HG03457 (cell line): ENCODE results near the gene PALB2.
"Not testable (repeated sequence)": the region's sequence is repeated elsewhere in the genome, so short reads cannot be mapped to it uniquely, and the experiment has no call there.

Source experiments
- ATAC-seq: cut with Tn5 transposase; IDR thresholded peaks from one replicate; pipeline ENCODE4 v1.9.1; 2021; ENCODE audit warnings: moderate number of reproducible peaks; ENCODE audit not compliant: unreplicated experiment

The PALB2 gene

DNA sequence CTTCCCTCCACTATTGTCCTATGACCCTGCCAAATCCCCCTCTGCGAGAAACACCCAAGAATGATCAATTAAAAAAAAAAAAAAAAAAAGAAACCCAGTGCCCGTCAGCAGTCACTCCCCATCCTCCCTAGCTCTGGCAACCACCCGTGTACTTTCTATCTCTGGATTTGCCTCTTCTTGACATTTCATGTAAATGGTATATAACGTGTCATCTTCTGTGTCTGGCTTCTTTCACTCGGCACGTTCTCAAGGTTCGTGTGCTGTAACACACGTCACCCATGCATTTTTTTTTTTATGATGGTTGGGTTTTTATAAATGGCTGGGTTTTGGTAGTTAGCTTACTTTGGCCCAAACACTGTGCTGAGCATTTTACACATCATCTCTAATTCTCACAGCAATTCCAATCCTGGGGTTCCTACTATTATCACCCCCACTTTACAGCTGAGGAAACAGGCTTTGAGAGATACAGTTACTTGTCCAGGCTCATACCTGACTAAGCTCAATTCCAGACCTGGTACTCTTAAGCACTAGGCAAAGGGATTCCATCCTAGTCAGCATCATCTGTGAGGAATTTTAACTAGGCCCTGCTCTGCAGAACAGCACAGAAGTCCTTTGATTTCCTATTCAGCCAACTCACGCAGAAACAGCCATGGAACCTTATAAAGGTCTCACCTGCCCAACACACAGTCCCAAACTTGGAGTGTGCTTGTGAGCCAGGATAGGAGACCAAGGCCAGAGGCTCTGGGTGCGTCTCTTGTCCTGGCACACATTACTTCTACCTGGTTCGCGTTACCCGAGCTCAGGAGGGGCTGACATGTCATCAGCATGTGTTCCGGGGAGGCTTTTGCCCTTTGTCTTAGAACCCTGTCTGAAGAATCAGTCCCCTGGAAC lies 56.7 kb downstream of the PALB2 start:
- ATAC-seq, result no peak

DNA sequence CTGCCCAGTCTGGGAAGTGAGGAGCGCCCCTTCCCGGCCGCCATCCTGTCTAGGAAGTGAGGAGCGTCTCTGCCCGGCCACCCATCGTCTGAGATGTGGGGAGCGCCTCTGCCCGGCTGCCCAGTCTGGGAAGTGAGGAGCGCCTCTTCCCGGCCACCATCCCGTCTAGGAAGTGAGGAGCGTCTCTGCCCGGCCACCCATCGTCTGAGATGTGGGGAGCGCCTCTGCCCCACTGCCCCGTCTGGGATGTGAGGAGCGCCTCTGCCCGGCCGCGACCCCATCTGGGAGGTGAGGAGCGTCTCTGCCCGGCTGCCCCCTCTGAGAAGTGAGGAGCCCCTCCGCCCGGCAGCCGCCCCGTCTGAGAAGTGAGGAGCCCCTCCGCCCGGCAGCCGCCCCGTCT lies 57.8 kb downstream of the PALB2 start:
- ATAC-seq, result not testable (repeated sequence)

DNA sequence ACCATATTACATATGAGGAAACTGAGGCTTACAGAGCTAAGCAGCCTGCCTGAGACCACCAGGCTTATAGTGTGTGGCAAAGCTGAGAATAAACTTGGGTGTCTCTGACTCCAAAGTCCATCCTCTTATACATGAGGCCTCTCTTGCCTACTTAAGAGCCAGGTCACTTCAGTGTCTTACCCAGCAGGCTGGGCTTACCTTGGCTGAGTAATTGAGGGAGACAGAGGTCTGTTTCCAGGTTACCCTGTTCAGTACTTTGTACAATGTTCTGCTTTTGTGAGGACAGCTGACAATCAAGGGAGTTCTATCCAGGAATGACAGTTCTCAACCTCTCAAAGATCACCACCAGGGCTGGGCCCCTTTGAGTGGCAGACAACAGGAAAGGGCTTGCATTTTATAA lies 59.3 kb downstream of the PALB2 start:
- ATAC-seq, result no peak

DNA sequence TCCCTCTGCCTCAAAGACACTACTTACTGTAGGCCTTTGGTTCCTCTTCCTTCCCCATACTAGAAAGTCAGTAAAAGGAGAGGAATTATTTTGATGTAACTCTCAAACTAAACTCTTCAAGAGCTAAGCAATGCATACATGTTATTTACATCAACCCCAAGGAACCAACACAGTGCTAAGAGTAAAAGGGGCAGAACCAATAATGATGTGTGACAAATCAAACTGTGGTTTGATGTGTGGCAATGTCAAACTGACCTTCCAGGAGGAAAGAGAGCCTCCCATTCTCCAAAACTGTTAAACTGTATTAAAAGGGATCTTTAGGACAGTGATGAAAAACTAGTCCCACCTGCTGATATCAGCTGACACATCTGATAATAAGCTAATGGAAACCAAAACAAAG lies 60.7 kb downstream of the PALB2 start:
- no peak for ATAC-seq

DNA sequence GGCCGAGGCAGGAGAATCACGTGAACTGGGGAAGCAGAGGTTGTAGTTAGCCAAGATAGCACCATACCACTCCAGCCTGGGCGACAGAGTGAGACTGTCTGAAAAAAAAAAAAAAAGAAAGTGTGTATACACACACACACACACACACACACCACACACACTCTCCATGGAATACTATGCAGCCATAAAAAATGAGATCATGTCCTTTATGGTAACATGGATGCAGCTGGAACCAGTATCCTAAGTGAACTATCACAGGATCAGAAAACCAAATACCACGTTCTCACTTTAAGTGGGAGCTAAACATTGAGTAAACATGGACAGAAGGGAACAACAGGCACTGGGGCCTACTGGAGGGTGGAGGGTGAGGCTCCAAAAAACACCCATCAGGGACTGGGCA lies 61.7 kb downstream of the PALB2 start:
- ATAC-seq, result no peak

DNA sequence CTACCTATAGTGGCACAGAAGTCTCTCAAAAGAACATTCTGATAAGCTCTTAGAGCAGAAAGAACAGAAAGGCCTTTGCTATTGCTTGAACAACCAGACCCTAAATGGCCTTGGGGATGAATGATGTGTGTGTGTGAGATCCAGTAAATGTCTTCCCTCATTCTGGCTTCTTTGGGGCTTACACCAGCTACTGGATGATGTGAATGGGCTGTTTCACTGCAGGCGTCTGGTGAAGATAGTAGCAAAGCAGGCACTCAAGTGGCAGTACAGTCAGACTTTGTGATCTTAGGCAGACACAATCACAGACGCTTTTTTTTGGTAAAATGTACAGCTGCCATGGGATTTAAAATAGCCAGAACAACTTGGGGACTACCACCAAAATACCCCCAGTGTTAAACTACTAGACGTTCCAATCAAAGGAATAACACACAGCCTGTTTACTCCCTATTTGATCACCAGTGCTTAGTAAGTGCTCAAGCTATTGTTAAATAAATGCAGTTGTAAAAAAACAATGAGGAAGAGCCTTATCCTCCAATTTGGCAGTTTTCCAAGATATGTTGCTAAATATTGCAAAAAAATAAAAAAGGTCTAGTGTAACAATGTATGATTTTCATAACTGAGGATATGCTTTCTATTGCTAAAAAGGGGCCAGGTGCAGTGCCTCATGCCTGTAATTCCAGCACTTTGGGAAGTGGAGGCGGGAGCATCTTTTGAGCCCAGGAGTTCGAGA lies 62.8 kb downstream of the PALB2 start:
- no peak for ATAC-seq

DNA sequence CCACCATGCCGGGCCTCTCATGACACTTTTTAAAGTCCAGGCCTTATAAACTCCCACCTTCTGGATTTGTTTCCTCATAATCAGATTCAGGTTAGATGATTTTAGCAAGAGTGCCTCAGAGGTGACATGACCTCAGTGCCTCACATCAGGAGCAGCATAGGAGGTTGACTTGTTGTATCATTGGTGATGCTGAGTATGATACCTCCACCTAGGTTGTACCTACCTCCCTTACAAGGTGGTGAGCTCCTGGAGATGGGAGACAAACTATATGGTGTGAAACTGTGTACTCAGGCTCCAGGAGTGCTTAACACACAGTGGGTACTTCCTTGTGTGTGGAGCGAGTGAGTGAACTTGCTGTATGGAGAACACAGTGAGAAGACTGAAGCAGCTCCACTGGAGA lies 63.6 kb downstream of the PALB2 start:
- ATAC-seq, result no peak

DNA sequence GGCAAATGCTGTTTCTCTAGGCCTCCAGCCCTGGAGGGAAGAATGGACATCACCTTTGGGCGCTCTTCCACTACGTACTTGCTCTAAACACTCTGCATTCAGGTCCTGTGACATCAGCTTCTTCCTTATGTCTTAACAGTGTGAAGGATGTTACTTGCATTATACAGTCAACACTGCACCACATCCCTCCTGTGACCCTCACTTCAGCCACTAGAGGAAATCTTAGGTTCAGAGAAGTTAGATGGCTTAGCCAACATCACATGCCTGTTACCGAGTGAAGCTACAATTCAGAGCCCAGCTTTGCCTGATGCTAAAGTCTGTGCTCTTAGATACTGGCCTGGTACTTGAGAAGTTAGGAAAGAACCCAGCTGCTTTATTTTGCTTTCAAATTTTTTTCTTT lies 65.3 kb downstream of the PALB2 start:
- no peak for ATAC-seq

DNA sequence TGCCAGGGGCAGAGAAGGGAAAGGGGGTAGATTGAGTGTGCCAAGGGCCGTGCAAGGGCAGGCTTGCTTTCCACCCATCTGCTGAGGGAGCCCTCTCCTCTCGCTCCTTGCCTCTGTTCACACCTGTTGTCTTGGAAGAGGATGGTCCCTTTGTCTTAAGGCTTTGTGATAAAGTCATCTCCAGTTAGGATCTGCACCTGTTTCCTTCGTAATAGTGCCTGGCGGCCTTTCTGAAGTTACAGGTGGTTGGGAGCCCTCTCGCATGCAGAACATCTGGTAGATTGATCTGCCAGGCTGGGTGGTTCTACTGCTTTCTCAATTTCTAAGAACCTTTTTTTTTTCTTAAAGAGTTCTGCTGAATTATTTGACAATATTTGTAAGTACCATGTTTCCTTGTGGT lies 67.3 kb downstream of the PALB2 start:
- no peak for ATAC-seq

DNA sequence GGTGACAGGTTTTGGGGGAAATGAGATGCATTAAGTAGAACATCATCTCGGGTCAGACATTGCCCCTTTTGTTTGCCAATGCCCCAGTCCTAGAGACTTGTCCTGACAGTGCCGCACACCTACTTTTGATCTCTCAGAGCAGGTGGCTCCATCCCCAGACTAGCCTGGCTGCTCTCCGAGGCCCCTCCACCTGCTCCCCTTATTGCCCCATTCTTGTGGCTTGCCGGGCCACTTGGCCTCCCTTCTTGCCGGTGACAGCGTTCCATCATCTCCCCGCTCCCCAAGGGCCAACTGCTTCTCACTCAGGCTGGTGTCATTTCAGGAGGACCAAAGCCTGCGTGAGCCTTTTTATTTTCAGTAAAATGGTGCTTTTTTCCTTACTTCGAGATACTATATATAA lies 68.7 kb downstream of the PALB2 start:
- no peak for ATAC-seq

DNA sequence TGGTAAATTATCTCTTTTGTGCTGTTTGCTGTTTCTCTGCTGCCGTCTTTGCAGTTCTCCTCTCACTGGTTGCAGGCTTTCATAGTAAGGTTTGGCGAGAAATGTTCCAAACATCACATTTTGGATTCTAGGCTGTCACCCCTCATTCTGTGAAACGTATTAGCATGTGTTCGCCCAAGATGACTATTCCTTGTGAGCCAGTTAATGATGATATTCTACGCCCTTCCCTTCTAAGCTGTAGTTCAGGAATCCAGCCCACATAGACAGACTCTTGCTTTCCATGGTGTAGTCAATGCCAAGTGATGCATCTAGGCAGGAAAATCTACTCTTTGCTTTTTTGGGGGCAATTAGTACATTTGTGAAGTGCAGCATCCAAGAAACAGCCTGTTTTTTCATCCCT lies 69.2 kb downstream of the PALB2 start:
- no peak for ATAC-seq

DNA sequence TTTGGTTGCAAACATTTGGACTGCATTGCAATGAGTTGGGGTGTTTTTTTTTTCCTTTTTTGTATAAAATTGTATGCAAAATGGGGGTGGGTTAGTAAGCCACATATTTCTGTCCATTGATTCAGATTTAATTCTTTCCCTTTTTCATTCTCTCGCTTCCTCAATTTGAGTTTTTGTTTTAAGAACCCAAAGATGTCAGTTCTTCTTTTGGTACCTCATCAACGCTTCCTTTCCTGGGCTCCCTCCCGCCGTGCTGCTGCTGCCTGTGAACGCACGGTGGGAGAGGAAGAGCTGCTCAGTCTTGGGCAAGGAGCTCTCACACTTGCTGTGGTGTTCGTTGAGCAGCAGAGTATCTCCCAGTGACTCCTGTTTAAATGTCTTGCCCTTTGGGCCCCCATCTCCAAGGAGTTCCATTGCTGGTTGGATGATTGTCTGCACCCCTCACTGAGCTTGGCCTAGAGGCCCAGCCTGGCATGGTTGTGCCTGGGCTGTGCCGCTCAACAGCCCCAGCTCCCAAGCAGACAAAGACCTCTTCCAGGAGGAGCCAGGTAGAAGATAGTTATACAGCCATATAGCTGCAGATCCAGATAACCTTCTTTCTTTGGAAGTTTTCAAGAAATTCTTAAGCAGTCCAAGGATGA lies 70.0 kb downstream of the PALB2 start:
- ATAC-seq, result no peak

DNA sequence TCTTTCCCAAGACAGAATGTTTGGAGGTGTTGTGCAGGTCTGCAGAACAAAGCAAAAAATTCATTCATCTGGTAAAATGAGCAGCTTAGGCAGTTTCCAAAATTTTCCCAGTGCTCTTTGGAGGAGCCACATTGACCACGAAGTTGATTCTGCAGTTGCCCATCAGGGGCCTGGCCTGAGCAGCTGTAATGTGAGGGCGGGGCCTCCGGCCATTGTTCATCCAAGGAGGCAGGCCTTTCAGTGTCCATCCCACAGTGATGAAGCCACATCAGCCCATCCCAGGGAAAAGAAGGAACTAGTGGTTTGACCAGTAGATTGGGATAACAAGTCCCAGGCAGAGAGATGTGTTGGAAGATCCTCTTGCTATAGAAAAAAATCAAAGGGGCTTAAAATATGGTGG lies 73.5 kb downstream of the PALB2 start:
- ATAC-seq, result no peak

DNA sequence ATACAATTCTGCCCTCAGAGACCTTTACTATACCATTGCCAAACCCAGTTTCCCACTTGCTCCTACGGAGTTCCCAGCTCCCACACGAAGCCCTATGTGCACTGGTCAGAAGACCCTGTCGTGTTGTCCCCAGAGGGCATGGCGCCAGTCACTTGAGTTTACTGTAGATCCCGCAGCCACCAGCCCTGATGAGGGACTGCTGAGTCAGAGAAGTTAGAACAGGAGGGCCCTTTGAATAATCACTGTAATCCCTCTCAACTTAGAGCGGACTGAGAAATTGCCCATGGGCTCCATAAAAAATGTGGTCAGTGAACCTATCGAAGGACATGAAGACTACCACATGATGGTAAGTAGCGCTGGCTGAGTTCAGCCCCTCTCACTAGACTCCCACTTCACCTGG lies 74.4 kb downstream of the PALB2 start:
- no peak for ATAC-seq

DNA sequence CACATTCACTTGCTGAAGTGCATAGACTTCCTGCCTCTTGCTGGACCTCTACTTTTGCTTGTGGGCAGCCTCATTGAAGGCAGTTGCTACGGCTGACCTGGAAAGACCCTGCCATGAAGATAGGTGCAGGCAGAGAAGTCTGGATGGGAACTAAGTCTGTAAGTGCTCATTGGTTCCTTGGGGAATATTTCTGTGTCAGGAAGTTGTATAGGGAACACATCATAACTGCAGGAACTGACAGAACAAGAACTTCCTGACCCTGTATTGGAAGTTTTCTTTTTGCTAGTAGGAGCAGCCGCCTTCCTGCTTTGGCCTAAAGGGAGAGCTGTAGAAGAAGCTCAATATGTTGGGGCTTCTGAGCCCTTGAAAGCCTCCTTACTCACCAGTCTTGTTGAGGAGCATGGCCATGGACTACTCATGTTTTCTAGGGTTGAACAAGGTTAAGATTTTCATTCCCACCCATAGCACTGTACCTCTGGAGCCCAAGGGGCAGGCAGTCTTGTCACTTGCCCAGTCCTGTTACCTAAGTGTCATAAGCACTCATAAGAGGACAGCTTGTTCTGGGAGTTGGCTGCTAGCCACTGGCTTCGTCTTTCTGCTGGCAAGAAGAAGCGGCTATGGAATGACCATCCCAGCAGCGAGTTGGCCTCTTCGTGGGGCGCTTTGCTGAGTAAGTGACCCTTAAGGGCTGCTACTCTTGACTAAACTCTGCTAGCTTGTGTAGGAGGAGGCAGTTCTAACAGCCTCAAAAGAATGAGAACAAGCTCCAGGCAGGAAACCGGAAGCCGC lies 76.3 kb downstream of the PALB2 start:
- no peak for ATAC-seq

DNA sequence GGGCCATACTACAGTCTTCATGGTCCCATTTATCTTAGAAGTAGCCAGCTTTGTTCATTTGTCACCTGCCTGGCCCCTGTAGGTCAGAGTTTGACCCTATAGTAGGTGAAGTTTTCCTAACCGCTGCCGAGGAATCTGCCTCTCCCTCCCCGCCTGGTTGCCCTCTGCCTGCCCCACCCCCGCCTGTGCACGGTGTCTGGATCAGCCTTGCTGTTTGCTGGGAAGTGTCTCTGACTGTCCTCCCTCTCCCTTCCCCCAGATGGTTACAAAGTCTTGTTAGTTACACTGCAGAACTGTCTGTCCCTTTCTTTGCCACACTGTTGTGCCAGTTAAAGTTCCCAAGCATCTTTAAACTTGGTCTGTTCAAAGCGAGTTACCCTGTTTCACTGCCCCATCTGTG lies 77.9 kb downstream of the PALB2 start:
- ATAC-seq, result no peak

DNA sequence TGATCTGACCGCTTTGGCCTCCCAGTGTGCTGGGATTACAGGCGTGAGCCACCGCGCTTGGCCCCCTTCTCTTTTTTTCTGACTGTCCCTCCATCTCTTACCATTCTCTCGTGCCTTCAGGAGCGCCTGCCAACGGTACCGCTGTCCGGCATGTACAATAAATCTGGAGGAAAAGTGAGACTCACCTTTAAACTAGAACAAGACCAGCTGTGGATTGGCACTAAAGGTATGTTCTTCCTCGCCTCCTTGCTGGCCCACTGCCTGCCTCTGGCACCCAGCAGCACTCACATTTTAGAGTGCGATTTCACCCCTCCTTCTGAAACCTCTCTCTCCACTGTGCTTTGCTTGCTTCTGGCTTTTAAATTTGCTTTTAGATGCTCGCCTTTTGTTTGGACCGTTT lies 78.6 kb downstream of the PALB2 start:
- ATAC-seq, result no peak

DNA sequence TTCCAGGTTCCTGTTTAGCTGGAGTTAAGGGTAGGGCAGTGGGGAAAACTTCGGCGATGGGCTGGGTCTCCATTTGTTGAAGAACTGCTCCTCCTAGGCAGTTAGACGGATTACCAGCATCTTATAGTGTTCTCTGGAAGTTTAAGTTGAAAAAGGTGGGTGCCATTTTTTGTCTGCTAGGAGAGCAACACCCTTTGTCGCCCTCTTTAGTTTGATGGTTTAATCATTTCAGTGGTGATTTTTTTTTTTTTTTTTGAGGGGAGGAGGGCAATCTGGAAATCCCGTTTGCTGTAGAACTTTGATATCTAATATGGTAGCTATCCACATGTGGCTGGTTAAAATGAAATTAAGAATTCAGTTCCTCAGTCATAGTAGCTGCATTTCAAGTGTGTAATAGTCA lies 79.5 kb downstream of the PALB2 start:
- ATAC-seq, result no peak

DNA sequence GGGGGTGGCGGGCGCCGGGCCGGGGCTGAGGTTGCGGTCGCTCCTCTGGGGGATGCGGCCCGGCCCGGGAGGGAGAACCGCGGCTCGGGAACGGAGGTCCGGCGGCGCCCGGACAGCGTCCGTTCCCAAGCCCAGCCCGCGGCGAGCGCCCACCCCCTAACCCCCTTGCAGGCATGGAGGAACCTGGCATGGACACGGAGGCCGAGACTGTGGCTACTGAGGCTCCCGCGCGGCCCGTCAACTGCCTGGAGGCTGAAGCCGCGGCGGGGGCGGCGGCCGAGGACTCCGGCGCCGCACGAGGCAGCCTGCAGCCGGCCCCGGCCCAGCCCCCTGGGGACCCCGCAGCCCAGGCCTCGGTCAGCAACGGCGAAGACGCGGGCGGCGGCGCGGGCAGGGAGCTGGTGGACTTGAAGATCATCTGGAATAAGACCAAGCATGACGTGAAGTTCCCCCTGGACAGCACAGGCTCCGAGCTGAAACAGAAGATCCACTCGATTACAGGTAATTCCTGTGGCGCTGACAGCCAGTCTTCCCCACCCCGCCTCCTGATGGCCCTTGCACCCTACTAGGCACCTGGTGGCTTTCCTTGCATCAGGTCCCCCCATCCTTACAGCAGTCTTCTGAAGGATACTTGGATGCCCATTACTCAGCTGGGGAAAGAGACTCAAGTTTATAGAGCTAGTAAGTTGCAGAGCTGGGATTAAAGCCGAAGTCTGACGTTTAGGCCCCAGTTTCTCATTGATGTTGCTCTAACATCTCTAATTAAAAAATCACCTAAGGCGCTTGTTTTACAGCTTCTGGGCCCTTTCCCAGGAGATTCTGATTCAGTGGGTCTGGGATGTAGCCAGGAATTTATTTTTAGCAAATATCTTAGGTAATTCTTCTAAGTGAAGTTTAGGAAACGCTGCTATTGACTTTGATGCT lies 83.1 kb downstream of the PALB2 start:
- peak; percentile 1 for ATAC-seq
